GM12878 (cell line): Measurements from ENCODE around the gene MAGI2. TPM values are rescaled to one million over a fixed set of nuclear protein-coding genes. Genes with fewer than 3 reads are reported as not detected.

Experiments
- ATAC-seq: fragments of 200-7000 bp; cut with Tn5 transposase; 3 replicates; pipeline ENCODE4 v1.9.1; 2020; ENCODE audit warnings: mild to moderate bottlenecking, moderate library complexity
- BruUV-seq: library from RNA; stranded (reverse); fragments of 400-500 nt; replicated peaks from 2 replicates; lab custom pipeline; 2021; lab: Mats Ljungman, UMichigan
- CTCF ChIA-PET: fragments of 300-600 bp; sonication (Branson Sonifier 250); formaldehyde crosslinking; extraction: SDS; loops from one replicate; lab custom pipeline; 2021; ENCODE audit warnings: inconsistent platforms; lab: Yijun Ruan, JAX
- POLR2A ChIA-PET: fragments of 350-600 bp; formaldehyde crosslinking; extraction: SDS; loops from one replicate; lab custom pipeline; 2021; ENCODE audit warnings: inconsistent platforms; lab: Charles Lee
- RAD21 ChIA-PET: fragments of 300-600 bp; sonication (Branson Sonifier 250); formaldehyde crosslinking; loops from one replicate; lab custom pipeline; 2023; ENCODE audit warnings: antibody characterized with exemption; ENCODE audit not compliant: unreplicated experiment; lab: Charles Lee
- SMC1A ChIA-PET: fragments of 300-600 bp; sonication (Branson Sonifier 250); formaldehyde crosslinking; loops from one replicate; lab custom pipeline; 2023; ENCODE audit not compliant: unreplicated experiment, uncharacterized antibody; lab: Charles Lee
- DNase-seq: peaks from one replicate; pipeline ENCODE4 v3.0.0-alpha.2; 2011; ENCODE audit warnings: low read depth, low spot score
- FAIRE-seq: peaks from 3 replicates; lab custom pipeline; 2011; peaks lifted over from hg19 to GRCh38; lab: Jason Lieb, UNC
- H2AFZ ChIP-seq: 2 replicates; pipeline ENCODE4 v1.6.0; 2011; ENCODE audit warnings: low read depth, low read length, control low read depth; ENCODE audit not compliant: control insufficient read depth
- H3K27ac ChIP-seq: 2 replicates; pipeline ENCODE4 v1.5.1; 2011; ENCODE audit warnings: control low read depth; ENCODE audit not compliant: control insufficient read depth, insufficient read depth
- H3K27me3 ChIP-seq, 2 experiments: replicated peaks in 1 of 2; 2 replicates each; pipeline versions ENCODE4 v1.6.0 to v1.6.1; 2011; ENCODE audit warnings: low read length in 1 of 2; ENCODE audit not compliant: control insufficient read depth in 2 of 2, insufficient read depth in 2 of 2
- H3K36me3 ChIP-seq, 2 experiments: 2 replicates each; pipeline ENCODE4 v1.5.1; 2011; ENCODE audit warnings: low read length in 1 of 2; ENCODE audit not compliant: control insufficient read depth in 2 of 2, insufficient read depth in 2 of 2
- H3K4me1 ChIP-seq: 2 replicates; pipeline ENCODE4 v1.6.1; 2011; ENCODE audit warnings: mild to moderate bottlenecking, low read length, moderate library complexity, mixed read lengths; ENCODE audit not compliant: control insufficient read depth, insufficient read depth
- H3K4me2 ChIP-seq: 2 replicates; pipeline ENCODE4 v1.6.0; 2011; ENCODE audit warnings: control low read depth; ENCODE audit not compliant: control insufficient read depth, insufficient read depth
- H3K4me3 ChIP-seq: fragments of 200-600 bp; sonication (generic); 2 replicates; pipeline ENCODE4 v1.5.1; 2016
- H3K79me2 ChIP-seq: 2 replicates; pipeline ENCODE4 v1.6.0; 2011; ENCODE audit warnings: low read length; ENCODE audit not compliant: control insufficient read depth, insufficient read depth
- H3K9ac ChIP-seq: 2 replicates; pipeline ENCODE4 v1.8.0; 2011; ENCODE audit warnings: low read length, control low read depth, mixed read lengths; ENCODE audit not compliant: control insufficient read depth, insufficient read depth
- H3K9me3 ChIP-seq: replicated peaks from 3 replicates; pipeline ENCODE4 v1.5.1; 2011; ENCODE audit warnings: mild to moderate bottlenecking, low read length; ENCODE audit not compliant: control insufficient read depth, insufficient read depth
- H4K20me1 ChIP-seq: 2 replicates; pipeline ENCODE4 v1.6.0; 2011; ENCODE audit not compliant: control insufficient read depth, insufficient read depth
- CREM ChIP-seq: IDR thresholded peaks from 2 replicates; pipeline ENCODE4 v1.6.1; 2014; ENCODE audit warnings: antibody characterized with exemption, low read depth
- E2F4 ChIP-seq: IDR thresholded peaks from 2 replicates; pipeline ENCODE4 v1.6.1; 2012; ENCODE audit warnings: low read depth, low read length, improper control_type of control experiment
- HDGF ChIP-seq: fragments of 450-650 bp; IDR thresholded peaks from 2 replicates; pipeline ENCODE4 v1.6.1; 2016; ENCODE audit warnings: antibody characterized with exemption
- IKZF1 ChIP-seq: fragments of 450-650 bp; conservative IDR thresholded peaks from 2 replicates; pipeline ENCODE4 v1.6.1; 2017; ENCODE audit warnings: antibody characterized with exemption, mild to moderate bottlenecking
- MEF2B ChIP-seq: fragments of 450-650 bp; IDR thresholded peaks from 2 replicates; pipeline ENCODE4 v1.6.1; 2018; ENCODE audit warnings: mild to moderate bottlenecking, moderate library complexity; ENCODE audit not compliant: partially characterized antibody, poor library complexity, severe bottlenecking
- RELA ChIP-seq: fragments of 450-650 bp; IDR thresholded peaks from 2 replicates; pipeline ENCODE4 v1.8.0; 2014; ENCODE audit warnings: borderline replicate concordance; ENCODE audit not compliant: partially characterized antibody
- SMAD5 ChIP-seq: IDR thresholded peaks from 2 replicates; pipeline ENCODE4 v1.6.1; 2016; ENCODE audit warnings: antibody characterized with exemption, low read depth
- SREBF1 ChIP-seq: IDR thresholded peaks from 2 replicates; pipeline ENCODE4 v1.6.1; 2012; ENCODE audit warnings: mild to moderate bottlenecking, low read length
- STAT3 ChIP-seq: IDR thresholded peaks from 2 replicates; pipeline ENCODE4 v1.6.1; 2011; ENCODE audit warnings: low read depth, low read length, improper control_type of control experiment
- TAF1 ChIP-seq: IDR thresholded peaks from 2 replicates; pipeline ENCODE4 v1.6.1; 2011; ENCODE audit warnings: mild to moderate bottlenecking, low read depth, low read length, borderline replicate concordance
- TARDBP ChIP-seq: IDR thresholded peaks from 2 replicates; pipeline ENCODE4 v1.6.1; 2016; ENCODE audit warnings: borderline replicate concordance
- YBX1 ChIP-seq: fragments of 450-650 bp; IDR thresholded peaks from 2 replicates; pipeline ENCODE4 v1.6.1; 2016; ENCODE audit warnings: antibody characterized with exemption
- ZBTB11 ChIP-seq: fragments of 450-650 bp; formaldehyde crosslinking; IDR thresholded peaks from 2 replicates; pipeline ENCODE4 v1.5.0; 2022; ENCODE audit warnings: mild to moderate bottlenecking, missing genetic modification characterization
- ZNF207 ChIP-seq: fragments of 450-650 bp; IDR thresholded peaks from 2 replicates; pipeline ENCODE4 v1.6.1; 2014; ENCODE audit warnings: antibody characterized with exemption, mild to moderate bottlenecking, borderline replicate concordance
- ZNF24 ChIP-seq: fragments of 450-650 bp; IDR thresholded peaks from 2 replicates; pipeline ENCODE4 v1.6.1; 2017; ENCODE audit warnings: antibody characterized with exemption, mild to moderate bottlenecking
- WGBS: methylation state at CpG from one replicate; pipeline ENCODE4 v1.1.6; 2016; ENCODE audit warnings: low lambda C conversion rate; ENCODE audit not compliant: insufficient replicate concordance, insufficient coverage; ENCODE audit errors: missing lambda C conversion rate; 5-methylcytosine and 5-hydroxymethylcytosine counted together
- in situ Hi-C: fragments of 300-500 bp; cut with MboI; formaldehyde crosslinking; loops from 9 replicates; pipeline ENCODE4 v1.14.3; 2018; ENCODE audit warnings: mixed read lengths
- intact Hi-C: fragments of 100-400 bp; cut with micrococcal nuclease; formaldehyde crosslinking; loops from one replicate; pipeline ENCODE4 v1.14.2; 2022; ENCODE audit not compliant: unreplicated experiment
- polyA plus RNA-seq, 11 experiments: library from polyadenylated mRNA; depleted of rRNA in 4 of 11; unstranded in 6 of 11; stranded (reverse) in 5 of 11; fragments of >200 nt; fragmentation: Nextera tagmentation in 4 of 11; fragmentation: Illumina TruSeq in 1 of 11; extraction: Ambion mirVana in 4 of 11; extraction: Trizol in 1 of 11; gene quantifications; 1 replicate in 1 of 11; 2 replicates in 10 of 11; pipeline versions ENCODE4 v1.2.1 to v1.2.3, GENCODE V29; 2011 to 2016; ENCODE audit warnings: inconsistent platforms in 2 of 11, missing spikeins in 2 of 11, low read depth in 1 of 11
- total RNA-seq, 4 experiments: library from RNA; depleted of rRNA in 3 of 4; stranded (reverse); fragments of >200 nt in 3 of 4; fragmentation: Illumina TruSeq in 1 of 4; extraction: Trizol in 1 of 4; gene quantifications; 2 replicates each; pipeline versions ENCODE4 v1.2.1 to v1.2.3, GENCODE V29; 2013 to 2021

MAGI2 gene
- total and polyA plus RNA-seq, 10 of the 15 experiments (the other 5 are each of a cell fraction or from before 2014, with no cell fraction given): 0.01 to 0.31 (median 0.05) TPM; not detected in 2

- TF ChIP-seq TAF1: no peak
- TF ChIP-seq ZBTB11 (CRISPR knock-in tag): no peak
- no peaks in the 10 kb centered on the region for H4K20me1 ChIP-seq
- intact Hi-C loops (no loop called here), in situ Hi-C loops (no loop called here)
- no peak overlapping the region for H3K4me2 ChIP-seq
- no peak overlapping the region for H2AFZ ChIP-seq
- POLR2A ChIA-PET: no interaction called here
- no peaks in the 10 kb centered on the region for H3K4me1 ChIP-seq
- H3K4me3 ChIP-seq: no peak overlapping the region
- BruUV-seq: no TSS peak
- H3K79me2 ChIP-seq: no peaks in the 10 kb centered on the region
- WGBS: 0% methylated on average over 2 of the region's 2 CpGs
- no peak for DNase-seq
- CTCF ChIA-PET: no interaction called here
- SMC1A ChIA-PET: no interaction called here
- FAIRE-seq: no peak
- H3K9me3 ChIP-seq: no peaks in the 10 kb centered on the region
- H3K27ac ChIP-seq: no peak overlapping the region
- no peak overlapping the region for H3K9ac ChIP-seq
- RAD21 ChIA-PET: no interaction called here
- ATAC-seq: no peak
- H3K27me3 ChIP-seq: no peaks in the 10 kb centered on the region
- no peaks in the 10 kb centered on the region for H3K36me3 ChIP-seq
Measured at GRCh38 chr7:78677391-78677790, 776.1 kb downstream of the MAGI2 start.

GRCh38 chr7:78675511-78675910, 778.0 kb downstream of the MAGI2 start:
- ChIA-PET RAD21 (no interaction called here), SMC1A (no interaction called here), CTCF (no interaction called here), POLR2A (no interaction called here)
- in situ Hi-C loops (no loop called here), intact Hi-C loops (no loop called here)
- H3K9ac ChIP-seq: no peak overlapping the region
- no peak overlapping the region for H2AFZ ChIP-seq
- no peak for FAIRE-seq
- no peaks in the 10 kb centered on the region for H3K9me3 ChIP-seq
- H4K20me1 ChIP-seq: no peaks in the 10 kb centered on the region
- H3K36me3 ChIP-seq: no peaks in the 10 kb centered on the region
- WGBS: 22% methylated on average over 3 of the region's 3 CpGs
- TF ChIP-seq SMAD5: no peak
- no peak for TF ChIP-seq HDGF
- no peak for TF ChIP-seq YBX1
- TF ChIP-seq SREBF1: no peak
- TF ChIP-seq CREM: no peak
- no peak for TF ChIP-seq ZNF207
- TF ChIP-seq STAT3: no peak
- TF ChIP-seq E2F4: no peak
- no peak for TF ChIP-seq RELA
- no peak for TF ChIP-seq ZNF24
- TF ChIP-seq TARDBP: no peak
- no peak for TF ChIP-seq IKZF1
- TF ChIP-seq MEF2B: no peak
- no peak overlapping the region for H3K4me3 ChIP-seq
- H3K4me1 ChIP-seq: no peaks in the 10 kb centered on the region
- H3K27ac ChIP-seq: no peak overlapping the region
- no peak for ATAC-seq
- BruUV-seq: no TSS peak
- no peaks in the 10 kb centered on the region for H3K79me2 ChIP-seq
- no peaks in the 10 kb centered on the region for H3K27me3 ChIP-seq
- DNase-seq: no peak
- no peak overlapping the region for H3K4me2 ChIP-seq
